Measurements from ENCODE around the gene HSD11B1.

The HSD11B1 gene

GRCh38 chr1:209727286-209727685 lies 22.6 kb downstream of the HSD11B1 start:
- no peak for DNase-seq (ENCODE audit: low spot score)

GRCh38 chr1:209727785-209728184 lies 23.1 kb downstream of the HSD11B1 start:
- no peak for DNase-seq (ENCODE audit: low spot score)

GRCh38 chr1:209728466-209728865 lies 23.8 kb downstream of the HSD11B1 start:
- no peak for DNase-seq (ENCODE audit: low spot score)

- no peak for DNase-seq (ENCODE audit: low spot score)
These were observed 24.8 kb downstream of the HSD11B1 start for GRCh38 chr1:209729436-209729835.

- no peak for DNase-seq (ENCODE audit: low spot score)
These were observed 28.1 kb downstream of the HSD11B1 start for GRCh38 chr1:209732725-209733124.

GRCh38 chr1:209733409-209734192 lies 29.0 kb downstream of the HSD11B1 start:
- no peak for DNase-seq (ENCODE audit: low spot score)

GRCh38 chr1:209736490-209737117 lies 32.0 kb downstream of the HSD11B1 start:
- DNase-seq (ENCODE audit: low spot score) = no peak

GRCh38 chr1:209737118-209737505 lies 32.5 kb downstream of the HSD11B1 start:
- DNase-seq (ENCODE audit: low spot score) = no peak

- DNase-seq (ENCODE audit: low spot score) = no peak
These were observed 33.6 kb downstream of the HSD11B1 start for GRCh38 chr1:209738270-209738669.

- no peak for DNase-seq (ENCODE audit: low spot score)
These were observed 36.5 kb downstream of the HSD11B1 start for GRCh38 chr1:209741193-209741592.

- no peak for DNase-seq (ENCODE audit: low spot score)
These were observed 37.2 kb downstream of the HSD11B1 start for GRCh38 chr1:209741889-209742288.

- DNase-seq (ENCODE audit: low spot score) = no peak
These were observed 37.9 kb downstream of the HSD11B1 start for GRCh38 chr1:209742409-209743144.

GRCh38 chr1:209743145-209743482 lies 38.5 kb downstream of the HSD11B1 start:
- DNase-seq (ENCODE audit: low spot score) = no peak

GRCh38 chr1:209746451-209747165 lies 42.0 kb downstream of the HSD11B1 start:
- peak; percentile 15 for DNase-seq (ENCODE audit: low spot score)

- peak; percentile 96 for DNase-seq (ENCODE audit: low spot score)
These were observed 43.1 kb downstream of the HSD11B1 start for GRCh38 chr1:209747580-209748262.

- no peak for DNase-seq (ENCODE audit: low spot score)
These were observed 44.0 kb downstream of the HSD11B1 start for GRCh38 chr1:209748620-209749019.

- no peak for DNase-seq (ENCODE audit: low spot score)
These were observed 44.6 kb downstream of the HSD11B1 start for GRCh38 chr1:209749205-209749604.

- DNase-seq (ENCODE audit: low spot score) = no peak
These were observed 45.2 kb downstream of the HSD11B1 start for GRCh38 chr1:209749670-209750323.

GRCh38 chr1:209751627-209752231 lies 47.1 kb downstream of the HSD11B1 start:
- no peak for DNase-seq (ENCODE audit: low spot score)

GRCh38 chr1:209752890-209753289 lies 48.2 kb downstream of the HSD11B1 start:
- DNase-seq (ENCODE audit: low spot score) = no peak

- DNase-seq (ENCODE audit: low spot score) = no peak
These were observed 50.6 kb downstream of the HSD11B1 start for GRCh38 chr1:209755256-209755655.

All from hematopoietic multipotent progenitor cell treated with erythropoietin and hydrocortisone succinate and interleukin-3 and kit ligand, for 17 days (in vitro differentiated cells).